Osteocyte (in vitro differentiated cells): ENCODE measurements around the gene RABAC1. TPM values are rescaled to one million over a fixed set of nuclear protein-coding genes. Genes with fewer than 3 reads are reported as not detected.

Experiments
- DNase-seq: peaks from one replicate; pipeline ENCODE4 v3.0.0; 2021; ENCODE audit warnings: mixed read lengths; ENCODE audit not compliant: unreplicated experiment; ENCODE audit errors: extremely low spot score
- H3K27ac Mint-ChIP-seq: one replicate; pipeline ENCODE4 v1.8.0; 2021; ENCODE audit warnings: mild to moderate bottlenecking, mixed read lengths; ENCODE audit not compliant: unreplicated experiment
- H3K27me3 Mint-ChIP-seq: one replicate; pipeline ENCODE4 v1.8.0; 2021; ENCODE audit warnings: mixed read lengths; ENCODE audit not compliant: unreplicated experiment
- H3K36me3 Mint-ChIP-seq: one replicate; pipeline ENCODE4 v1.8.0; 2021; ENCODE audit warnings: mixed read lengths; ENCODE audit not compliant: unreplicated experiment
- H3K4me1 Mint-ChIP-seq: one replicate; pipeline ENCODE4 v1.8.0; 2021; ENCODE audit warnings: mixed read lengths; ENCODE audit not compliant: unreplicated experiment
- H3K4me3 Mint-ChIP-seq: one replicate; pipeline ENCODE4 v1.8.0; 2021; ENCODE audit warnings: mild to moderate bottlenecking, moderate library complexity, mixed read lengths; ENCODE audit not compliant: unreplicated experiment
- H3K9me3 Mint-ChIP-seq: one replicate; pipeline ENCODE4 v1.8.0; 2021; ENCODE audit warnings: mixed read lengths; ENCODE audit not compliant: unreplicated experiment
- total RNA-seq: library from RNA; stranded (reverse); gene quantifications from 2 replicates; pipeline ENCODE4 v1.2.1, GENCODE V29; 2021
- TF ChIP-seq, protein P1 (sequence below): fragments of 200-600 bp; sonication (generic); IDR thresholded peaks from 2 replicates; pipeline ENCODE4 v1.5.0; 2021; ENCODE audit warnings: antibody characterized with exemption, mild to moderate bottlenecking, moderate library complexity

The RABAC1 gene
- total RNA-seq, 1 donor from 2014 or later: 268 TPM

DNA sequence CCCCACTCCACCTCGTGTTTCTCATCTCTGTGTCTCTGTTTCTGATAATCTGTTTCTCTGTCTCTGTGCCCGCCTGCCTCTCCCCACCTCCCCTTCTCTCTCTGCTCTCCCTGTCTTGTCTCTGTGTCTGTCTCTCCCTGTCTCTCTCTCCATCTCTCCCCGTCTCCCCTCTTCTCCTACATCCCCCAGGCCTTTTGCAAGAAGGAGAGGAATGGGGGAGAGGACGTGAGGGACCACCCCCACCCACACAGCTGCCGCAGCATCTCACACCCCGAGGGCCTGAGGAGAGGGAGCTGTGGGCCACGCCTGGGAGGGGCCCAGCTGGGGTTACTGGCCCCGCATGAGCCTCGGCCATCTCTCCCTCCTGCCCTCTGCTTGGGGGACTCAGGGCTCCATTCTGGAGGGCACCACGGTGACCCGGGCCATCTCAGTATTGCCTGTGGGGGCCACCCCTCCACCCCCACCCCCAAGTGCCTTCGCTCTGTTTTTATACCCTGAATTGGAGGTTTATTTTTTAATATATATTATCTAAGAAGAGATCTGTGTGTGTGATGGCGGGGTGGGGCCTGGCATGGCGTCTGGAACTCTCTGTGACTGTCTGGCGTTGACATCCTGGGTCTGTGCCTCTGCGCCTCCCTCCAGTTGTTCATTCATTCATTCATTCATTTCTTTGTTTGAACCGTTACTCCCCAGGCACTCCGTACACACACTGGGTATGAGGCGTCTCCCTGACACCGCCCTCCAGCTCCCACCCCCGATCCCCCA is 52.0 kb downstream of the RABAC1 start:
- no peaks in the 10 kb centered on the region for H3K4me1 Mint-ChIP-seq
- no peak overlapping the region for H3K27ac Mint-ChIP-seq
- peaks cover 19% of the 10 kb centered on the region for H3K27me3 Mint-ChIP-seq
- TF ChIP-seq, protein P1, sequence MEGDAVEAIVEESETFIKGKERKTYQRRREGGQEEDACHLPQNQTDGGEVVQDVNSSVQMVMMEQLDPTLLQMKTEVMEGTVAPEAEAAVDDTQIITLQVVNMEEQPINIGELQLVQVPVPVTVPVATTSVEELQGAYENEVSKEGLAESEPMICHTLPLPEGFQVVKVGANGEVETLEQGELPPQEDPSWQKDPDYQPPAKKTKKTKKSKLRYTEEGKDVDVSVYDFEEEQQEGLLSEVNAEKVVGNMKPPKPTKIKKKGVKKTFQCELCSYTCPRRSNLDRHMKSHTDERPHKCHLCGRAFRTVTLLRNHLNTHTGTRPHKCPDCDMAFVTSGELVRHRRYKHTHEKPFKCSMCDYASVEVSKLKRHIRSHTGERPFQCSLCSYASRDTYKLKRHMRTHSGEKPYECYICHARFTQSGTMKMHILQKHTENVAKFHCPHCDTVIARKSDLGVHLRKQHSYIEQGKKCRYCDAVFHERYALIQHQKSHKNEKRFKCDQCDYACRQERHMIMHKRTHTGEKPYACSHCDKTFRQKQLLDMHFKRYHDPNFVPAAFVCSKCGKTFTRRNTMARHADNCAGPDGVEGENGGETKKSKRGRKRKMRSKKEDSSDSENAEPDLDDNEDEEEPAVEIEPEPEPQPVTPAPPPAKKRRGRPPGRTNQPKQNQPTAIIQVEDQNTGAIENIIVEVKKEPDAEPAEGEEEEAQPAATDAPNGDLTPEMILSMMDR: no peak
- H3K9me3 Mint-ChIP-seq: no peaks in the 10 kb centered on the region
- no peak for DNase-seq
- no peak overlapping the region for H3K4me3 Mint-ChIP-seq
- peaks cover 32% of the 10 kb centered on the region for H3K36me3 Mint-ChIP-seq

Other genes starting within 250 kb of the RABAC1 start
- gene CEACAM6, start 203.8 kb downstream of the RABAC1 start, total RNA-seq: not detected in 2 replicates
- gene CEACAM3, start 162.7 kb downstream of the RABAC1 start, total RNA-seq: not detected in 2 replicates
- not detected in 2 replicates for gene LYPD4, start 114.6 kb downstream of the RABAC1 start, total RNA-seq
- not detected in 2 replicates for gene DMRTC2, start 114.3 kb downstream of the RABAC1 start, total RNA-seq
- 1,810 and 1,837 TPM in 2 replicates for gene RPS19, start 99.1 kb downstream of the RABAC1 start, total RNA-seq
- gene CD79A, start 82.0 kb downstream of the RABAC1 start, total RNA-seq: not detected in 2 replicates
- 85.1 and 97.3 TPM in 2 replicates for gene ARHGEF1, start 76.1 kb downstream of the RABAC1 start, total RNA-seq
- 0.29 and 0.38 TPM in 2 replicates for gene ERFL, start 30.9 kb downstream of the RABAC1 start, total RNA-seq
- not detected in 2 replicates for gene ATP1A3, start 34.9 kb upstream of the RABAC1 start, total RNA-seq
- 0.38 and 0.55 TPM in 2 replicates for gene GRIK5, start 110.9 kb upstream of the RABAC1 start, total RNA-seq
- gene ZNF574, start 116.8 kb upstream of the RABAC1 start, total RNA-seq: 15.2 and 15.5 TPM in 2 replicates
- 0.64 and 1.0 TPM in 2 replicates for gene POU2F2, start 173.1 kb upstream of the RABAC1 start, total RNA-seq